DMS53 treated with DMSO at 0.1 percent for 48 hours (cell line): ENCODE measurements around the gene ZBP1.

Experiments used
- DNase-seq: peaks from one replicate; lab custom pipeline; 2025; ENCODE audit not compliant: unreplicated experiment; lab: John Stamatoyannopoulos, UW

ZBP1 gene

GRCh38 chr20:57561356-57562279, 58.6 kb downstream of the ZBP1 start:
- DNase-seq, result no peak

GRCh38 chr20:57560554-57561355, 59.5 kb downstream of the ZBP1 start, which contains the start of gene PCK1:
TSS of gene PCK1 (plus strand) at chr20:57561110. CDS start at chr20:57561412, 302 bp downstream.
- no peak for DNase-seq

- DNase-seq, result no peak
Observed at GRCh38 chr20:57559658-57560553, 60.3 kb downstream of the ZBP1 start.

- no peak for DNase-seq
Observed at GRCh38 chr20:57559289-57559634, 61.0 kb downstream of the ZBP1 start.

GRCh38 chr20:57558614-57559288, 61.5 kb downstream of the ZBP1 start:
- no peak for DNase-seq

- DNase-seq, result no peak
Observed at GRCh38 chr20:57557926-57558613, 62.2 kb downstream of the ZBP1 start.

- DNase-seq, result no peak
Observed at GRCh38 chr20:57556980-57557274, 63.3 kb downstream of the ZBP1 start.

GRCh38 chr20:57555457-57556184, 64.6 kb downstream of the ZBP1 start:
- no peak for DNase-seq
